ENCODE data around the gene ROS1. TPM values are rescaled to one million over a fixed set of nuclear protein-coding genes. Genes with fewer than 3 reads are reported as not detected.

The ROS1 gene
- total RNA-seq, 1 donor: 0.18 TPM

DNA sequence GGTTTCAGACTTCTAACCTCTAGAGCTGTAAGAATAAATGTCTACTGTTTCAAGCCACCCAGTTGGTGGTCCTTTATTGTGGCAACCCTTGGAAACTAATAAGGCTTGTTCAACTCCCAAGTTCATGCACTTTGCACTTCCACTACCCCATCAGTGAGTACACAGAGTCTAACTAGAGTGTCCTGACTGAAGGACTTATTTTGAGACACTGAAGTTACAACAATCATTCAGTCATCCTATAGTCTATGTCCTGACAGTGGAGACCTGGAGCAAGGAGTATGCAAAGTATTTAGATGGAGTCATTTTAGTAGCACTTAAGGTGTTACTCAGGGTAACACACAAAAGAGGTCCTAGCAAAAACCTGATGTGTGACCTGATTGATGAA, 97.7 kb downstream of the ROS1 start:
- no peak for DNase-seq (ENCODE audit: low read depth)
- TF ChIP-seq CTCF (IDR thresholded peaks at IDR 0.05; ENCODE audit: insufficient read depth, low read length): no peak

GRCh38 chr6:117327149-117328004, 98.4 kb downstream of the ROS1 start:
- H3K4me3 ChIP-seq (ENCODE audit: low read depth, low read length): no peak overlapping the region
- no peak for TF ChIP-seq CTCF (IDR thresholded peaks at IDR 0.05; ENCODE audit: insufficient read depth, low read length)
- DNase-seq (ENCODE audit: low read depth): no peak

More for the DNA sequence above, 97.7 kb downstream of the ROS1 start:
- H3K4me3 ChIP-seq (ENCODE audit: low read depth, low read length): no peak overlapping the region

DNA sequence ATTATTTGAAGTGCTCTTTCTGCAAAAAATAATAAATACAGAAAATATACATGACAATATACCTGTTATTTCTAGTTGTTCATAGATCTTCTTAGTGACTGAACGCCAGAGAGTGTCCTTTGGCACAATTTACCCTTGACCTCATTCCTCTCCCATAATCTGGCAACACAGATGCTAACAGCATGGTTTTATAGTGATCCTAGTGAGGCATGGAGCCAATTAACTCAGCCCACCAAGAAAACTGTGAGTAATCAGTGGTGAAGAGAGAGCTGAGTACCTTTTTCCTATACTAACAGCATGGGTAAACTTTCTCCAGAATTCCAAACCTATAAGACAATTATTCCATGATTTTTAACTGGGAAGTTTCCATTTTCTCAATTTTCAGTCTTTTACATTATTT, 99.3 kb downstream of the ROS1 start:
- DNase-seq (ENCODE audit: low read depth): no peak
- TF ChIP-seq CTCF (IDR thresholded peaks at IDR 0.05; ENCODE audit: insufficient read depth, low read length): no peak
- H3K4me3 ChIP-seq (ENCODE audit: low read depth, low read length): no peak overlapping the region

GRCh38 chr6:117317261-117317660, 108.5 kb downstream of the ROS1 start:
- peak; percentile 32 for TF ChIP-seq CTCF (IDR thresholded peaks at IDR 0.05; ENCODE audit: insufficient read depth, low read length)
- DNase-seq (ENCODE audit: low read depth): peak; percentile 21
- H3K4me3 ChIP-seq (ENCODE audit: low read depth, low read length): no peak overlapping the region

- H3K4me3 ChIP-seq (ENCODE audit: low read depth, low read length): no peak overlapping the region
- no peak for TF ChIP-seq CTCF (IDR thresholded peaks at IDR 0.05; ENCODE audit: insufficient read depth, low read length)
- no peak for DNase-seq (ENCODE audit: low read depth)
These were observed 114.0 kb downstream of the ROS1 start for GRCh38 chr6:117311726-117312125.

DNA sequence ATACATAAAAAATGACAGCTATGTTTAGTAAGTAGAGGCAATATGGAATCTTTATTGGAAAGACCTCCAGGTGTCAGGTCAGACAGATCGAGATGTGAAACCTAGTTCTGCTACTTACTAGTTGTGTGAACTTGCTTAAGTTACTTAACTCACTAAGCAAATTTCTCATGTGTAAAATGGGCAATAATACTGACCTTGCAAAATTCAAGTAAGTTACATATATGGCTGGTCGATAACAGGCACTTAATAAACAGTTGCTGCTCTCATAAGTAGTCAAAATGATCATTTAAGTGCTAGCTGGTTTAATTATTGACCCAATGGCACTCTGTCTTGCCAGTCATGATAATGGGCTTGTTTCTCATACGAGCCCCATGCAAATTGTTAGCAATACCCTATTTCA, 114.4 kb downstream of the ROS1 start:
- no peak for DNase-seq (ENCODE audit: low read depth)
- TF ChIP-seq CTCF (IDR thresholded peaks at IDR 0.05; ENCODE audit: insufficient read depth, low read length): no peak
- H3K4me3 ChIP-seq (ENCODE audit: low read depth, low read length): no peak overlapping the region
